Right lobe of liver (tissue), 4 donors: ENCODE measurements around the gene ITPR2.

Source experiments
- POLR2A ChIP-seq: fragments of 450-650 bp; IDR thresholded peaks from one replicate; pipeline ENCODE4 v1.6.1; 2017; ENCODE audit warnings: antibody characterized with exemption, mild to moderate bottlenecking
- TF ChIP-seq, protein P1 (sequence below), 4 donors: fragments of 200-600 bp in 3 of 4; fragments of 450-650 bp in 1 of 4; IDR thresholded peaks; one replicate each; pipeline versions ENCODE4 v1.5.1 to v1.8.0; 2016 to 2022; ENCODE audit warnings: antibody characterized with exemption in 4 of 4, mild to moderate bottlenecking in 2 of 4
- donor health status: DM: no; HTN: no; CAD: no.
- donor health status: DM: no; HTN: no; CAD: no.
- donor health status: DM: no; HTN: yes; CAD: no.

DNA sequence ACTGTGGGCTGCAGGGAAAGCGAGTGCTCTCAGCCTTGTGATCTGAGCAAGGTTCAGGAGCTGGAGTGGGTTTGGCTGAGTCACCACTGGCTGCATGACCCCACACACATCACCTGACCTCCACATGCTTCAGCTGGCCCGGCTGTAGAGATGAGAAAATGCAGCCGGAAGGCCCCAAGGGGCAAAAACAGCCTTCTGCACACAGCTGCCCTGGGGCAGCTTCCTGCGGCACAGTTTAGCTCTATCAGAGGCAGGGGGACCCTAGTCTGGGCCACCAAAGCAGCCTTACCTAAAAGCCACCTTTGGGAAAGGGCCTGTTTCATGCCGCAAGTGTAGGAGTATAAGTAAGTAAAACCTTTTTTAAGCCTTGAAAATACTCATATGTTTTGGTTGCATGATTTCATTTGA lies 514.3 kb downstream of the ITPR2 start:
- TF ChIP-seq, protein P1, sequence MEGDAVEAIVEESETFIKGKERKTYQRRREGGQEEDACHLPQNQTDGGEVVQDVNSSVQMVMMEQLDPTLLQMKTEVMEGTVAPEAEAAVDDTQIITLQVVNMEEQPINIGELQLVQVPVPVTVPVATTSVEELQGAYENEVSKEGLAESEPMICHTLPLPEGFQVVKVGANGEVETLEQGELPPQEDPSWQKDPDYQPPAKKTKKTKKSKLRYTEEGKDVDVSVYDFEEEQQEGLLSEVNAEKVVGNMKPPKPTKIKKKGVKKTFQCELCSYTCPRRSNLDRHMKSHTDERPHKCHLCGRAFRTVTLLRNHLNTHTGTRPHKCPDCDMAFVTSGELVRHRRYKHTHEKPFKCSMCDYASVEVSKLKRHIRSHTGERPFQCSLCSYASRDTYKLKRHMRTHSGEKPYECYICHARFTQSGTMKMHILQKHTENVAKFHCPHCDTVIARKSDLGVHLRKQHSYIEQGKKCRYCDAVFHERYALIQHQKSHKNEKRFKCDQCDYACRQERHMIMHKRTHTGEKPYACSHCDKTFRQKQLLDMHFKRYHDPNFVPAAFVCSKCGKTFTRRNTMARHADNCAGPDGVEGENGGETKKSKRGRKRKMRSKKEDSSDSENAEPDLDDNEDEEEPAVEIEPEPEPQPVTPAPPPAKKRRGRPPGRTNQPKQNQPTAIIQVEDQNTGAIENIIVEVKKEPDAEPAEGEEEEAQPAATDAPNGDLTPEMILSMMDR (IDR thresholded peaks at IDR 0.05), result no peak
- TF ChIP-seq POLR2A, result no peak
